Measurements from ENCODE around the gene NPB.

NPB gene

GRCh38 chr17:81890447-81891302 is 11.4 kb upstream of the NPB start:
- peaks cover 10% of the 10 kb centered on the region for H3K4me1 ChIP-seq (ENCODE audit: low read length)
- H3K4me3 ChIP-seq (ENCODE audit: low read length): peak overlapping the region; percentile 71
- H3K27ac ChIP-seq (ENCODE audit: low read length): peak overlapping the region; percentile 51; the same call in 1 of the 2 replicates
- no peaks in the 10 kb centered on the region for H3K27me3 ChIP-seq (replicated peaks; ENCODE audit: insufficient read depth, low read length)
- peaks cover 26% of the 10 kb centered on the region for H3K36me3 ChIP-seq (replicated peaks; ENCODE audit: insufficient read depth, low read length)
- H3K9ac ChIP-seq (ENCODE audit: low read length): peak overlapping the region; percentile 80
- no peak overlapping the region for H2AFZ ChIP-seq (ENCODE audit: low read length)
- peak overlapping the region; percentile 89 for H3K4me2 ChIP-seq (ENCODE audit: low read depth, low read length)
- TF ChIP-seq EZH2phosphoT487 (IDR thresholded peaks at IDR 0.05; ENCODE audit: low read length) (no peak), EZH2 (optimal IDR thresholded peaks at IDR 0.05; ENCODE audit: low read depth, low read length) (no peak)
- TF ChIP-seq, protein P1, sequence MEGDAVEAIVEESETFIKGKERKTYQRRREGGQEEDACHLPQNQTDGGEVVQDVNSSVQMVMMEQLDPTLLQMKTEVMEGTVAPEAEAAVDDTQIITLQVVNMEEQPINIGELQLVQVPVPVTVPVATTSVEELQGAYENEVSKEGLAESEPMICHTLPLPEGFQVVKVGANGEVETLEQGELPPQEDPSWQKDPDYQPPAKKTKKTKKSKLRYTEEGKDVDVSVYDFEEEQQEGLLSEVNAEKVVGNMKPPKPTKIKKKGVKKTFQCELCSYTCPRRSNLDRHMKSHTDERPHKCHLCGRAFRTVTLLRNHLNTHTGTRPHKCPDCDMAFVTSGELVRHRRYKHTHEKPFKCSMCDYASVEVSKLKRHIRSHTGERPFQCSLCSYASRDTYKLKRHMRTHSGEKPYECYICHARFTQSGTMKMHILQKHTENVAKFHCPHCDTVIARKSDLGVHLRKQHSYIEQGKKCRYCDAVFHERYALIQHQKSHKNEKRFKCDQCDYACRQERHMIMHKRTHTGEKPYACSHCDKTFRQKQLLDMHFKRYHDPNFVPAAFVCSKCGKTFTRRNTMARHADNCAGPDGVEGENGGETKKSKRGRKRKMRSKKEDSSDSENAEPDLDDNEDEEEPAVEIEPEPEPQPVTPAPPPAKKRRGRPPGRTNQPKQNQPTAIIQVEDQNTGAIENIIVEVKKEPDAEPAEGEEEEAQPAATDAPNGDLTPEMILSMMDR (IDR thresholded peaks at IDR 0.05; ENCODE audit: low read length): no peak
- no peaks in the 10 kb centered on the region for H4K20me1 ChIP-seq (ENCODE audit: insufficient read depth, low read length)
- no peaks in the 10 kb centered on the region for H3K9me2 ChIP-seq (replicated peaks; ENCODE audit: insufficient read depth, low read length)
- peaks cover 72% of the 10 kb centered on the region for H3K79me2 ChIP-seq (ENCODE audit: low read length)
- peaks cover 5% of the 10 kb centered on the region for H3F3A ChIP-seq (ENCODE audit: insufficient read depth, low read length)
- peak; percentile 46 for DNase-seq
- H3K9me3 ChIP-seq (replicated peaks; ENCODE audit: insufficient read depth, low read length): no peaks in the 10 kb centered on the region

GRCh38 chr17:81891303-81891552 is 10.8 kb upstream of the NPB start:
- Histone ChIP-seq H3K4me2 (ENCODE audit: low read depth, low read length) (no peak overlapping the region), H3K27ac (ENCODE audit: low read length) (peak overlapping the region; percentile 91; the same call in 1 of the 2 replicates)

DNA sequence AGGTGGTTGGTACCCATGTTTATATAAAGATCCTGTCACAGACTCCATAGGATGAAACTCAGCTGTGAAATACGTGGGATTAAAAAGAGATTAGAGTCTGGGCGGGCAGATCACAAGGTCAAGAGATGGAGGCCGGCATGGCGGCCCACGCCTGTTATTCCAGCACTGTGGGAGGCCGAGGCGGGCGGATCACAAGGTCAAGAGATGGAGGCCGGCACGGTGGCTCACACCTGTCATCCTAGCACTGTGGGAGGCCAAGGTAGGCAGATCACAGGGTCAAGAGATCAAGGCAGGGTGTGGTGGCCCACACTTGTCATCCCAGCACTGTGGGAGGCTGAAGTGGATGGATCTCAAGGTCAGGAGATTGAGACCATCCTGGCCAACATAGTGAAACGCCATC is 6.6 kb upstream of the NPB start:
- TF ChIP-seq, protein P1 (IDR thresholded peaks at IDR 0.05; ENCODE audit: low read length): no peak
- TF ChIP-seq EZH2 (optimal IDR thresholded peaks at IDR 0.05; ENCODE audit: low read depth, low read length) (no peak), EZH2phosphoT487 (IDR thresholded peaks at IDR 0.05; ENCODE audit: low read length) (no peak)
- H3K79me2 ChIP-seq (ENCODE audit: low read length): peaks cover 27% of the 10 kb centered on the region
- no peak overlapping the region for H3K27ac ChIP-seq (ENCODE audit: low read length)
- no peak overlapping the region for H2AFZ ChIP-seq (ENCODE audit: low read length)
- H3F3A ChIP-seq (ENCODE audit: insufficient read depth, low read length): peaks cover 5% of the 10 kb centered on the region
- no peaks in the 10 kb centered on the region for H3K4me1 ChIP-seq (ENCODE audit: low read length)
- H3K4me3 ChIP-seq (ENCODE audit: low read length): no peak overlapping the region
- H3K4me2 ChIP-seq (ENCODE audit: low read depth, low read length): no peak overlapping the region
- H3K27me3 ChIP-seq (replicated peaks; ENCODE audit: insufficient read depth, low read length): no peaks in the 10 kb centered on the region
- no peak for DNase-seq
- H3K9me3 ChIP-seq (replicated peaks; ENCODE audit: insufficient read depth, low read length): no peaks in the 10 kb centered on the region
- no peaks in the 10 kb centered on the region for H3K36me3 ChIP-seq (replicated peaks; ENCODE audit: insufficient read depth, low read length)
- H3K9me2 ChIP-seq (replicated peaks; ENCODE audit: insufficient read depth, low read length): no peaks in the 10 kb centered on the region
- no peaks in the 10 kb centered on the region for H4K20me1 ChIP-seq (ENCODE audit: insufficient read depth, low read length)
- H3K9ac ChIP-seq (ENCODE audit: low read length): no peak overlapping the region

More at GRCh38 chr17:81891303-81891552, 10.8 kb upstream of the NPB start:
- H3K79me2 ChIP-seq (ENCODE audit: low read length): peaks cover 66% of the 10 kb centered on the region
- H4K20me1 ChIP-seq (ENCODE audit: insufficient read depth, low read length): no peaks in the 10 kb centered on the region
- DNase-seq: no peak
- no peaks in the 10 kb centered on the region for H3K9me2 ChIP-seq (replicated peaks; ENCODE audit: insufficient read depth, low read length)
- H3K4me3 ChIP-seq (ENCODE audit: low read length): peak overlapping the region; percentile 71; the same call in 1 of the 2 replicates
- H3K27me3 ChIP-seq (replicated peaks; ENCODE audit: insufficient read depth, low read length): no peaks in the 10 kb centered on the region
- H2AFZ ChIP-seq (ENCODE audit: low read length): no peak overlapping the region
- H3K36me3 ChIP-seq (replicated peaks; ENCODE audit: insufficient read depth, low read length): peaks cover 26% of the 10 kb centered on the region
- peak overlapping the region; percentile 90 for H3K9ac ChIP-seq (ENCODE audit: low read length)
- TF ChIP-seq EZH2 (optimal IDR thresholded peaks at IDR 0.05; ENCODE audit: low read depth, low read length) (no peak), EZH2phosphoT487 (IDR thresholded peaks at IDR 0.05; ENCODE audit: low read length) (no peak)
- TF ChIP-seq, protein P1 (IDR thresholded peaks at IDR 0.05; ENCODE audit: low read length): no peak
- peaks cover 10% of the 10 kb centered on the region for H3K4me1 ChIP-seq (ENCODE audit: low read length)
- H3F3A ChIP-seq (ENCODE audit: insufficient read depth, low read length): peaks cover 5% of the 10 kb centered on the region
- H3K9me3 ChIP-seq (replicated peaks; ENCODE audit: insufficient read depth, low read length): no peaks in the 10 kb centered on the region
